Stimulated activated CD8-positive, alpha-beta memory T cell treated with anti-CD3 and anti-CD28 coated beads, Interleukin-12 subunit alpha, Interleukin-12 subunit beta, amount 100 ng/mL, for 24 hours (primary cell): Measurements from ENCODE around the gene CEP20.
"Not testable (repeated sequence)": the region's sequence is repeated elsewhere in the genome, so short reads cannot be mapped to it uniquely, and the experiment has no call there.

Experiments
- DNase-seq: peaks from one replicate; pipeline ENCODE4 v3.0.0-alpha.2; 2020; ENCODE audit errors: extremely low read depth

CEP20 gene, protein sequence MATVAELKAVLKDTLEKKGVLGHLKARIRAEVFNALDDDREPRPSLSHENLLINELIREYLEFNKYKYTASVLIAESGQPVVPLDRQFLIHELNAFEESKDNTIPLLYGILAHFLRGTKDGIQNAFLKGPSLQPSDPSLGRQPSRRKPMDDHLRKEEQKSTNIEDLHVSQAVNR

DNA sequence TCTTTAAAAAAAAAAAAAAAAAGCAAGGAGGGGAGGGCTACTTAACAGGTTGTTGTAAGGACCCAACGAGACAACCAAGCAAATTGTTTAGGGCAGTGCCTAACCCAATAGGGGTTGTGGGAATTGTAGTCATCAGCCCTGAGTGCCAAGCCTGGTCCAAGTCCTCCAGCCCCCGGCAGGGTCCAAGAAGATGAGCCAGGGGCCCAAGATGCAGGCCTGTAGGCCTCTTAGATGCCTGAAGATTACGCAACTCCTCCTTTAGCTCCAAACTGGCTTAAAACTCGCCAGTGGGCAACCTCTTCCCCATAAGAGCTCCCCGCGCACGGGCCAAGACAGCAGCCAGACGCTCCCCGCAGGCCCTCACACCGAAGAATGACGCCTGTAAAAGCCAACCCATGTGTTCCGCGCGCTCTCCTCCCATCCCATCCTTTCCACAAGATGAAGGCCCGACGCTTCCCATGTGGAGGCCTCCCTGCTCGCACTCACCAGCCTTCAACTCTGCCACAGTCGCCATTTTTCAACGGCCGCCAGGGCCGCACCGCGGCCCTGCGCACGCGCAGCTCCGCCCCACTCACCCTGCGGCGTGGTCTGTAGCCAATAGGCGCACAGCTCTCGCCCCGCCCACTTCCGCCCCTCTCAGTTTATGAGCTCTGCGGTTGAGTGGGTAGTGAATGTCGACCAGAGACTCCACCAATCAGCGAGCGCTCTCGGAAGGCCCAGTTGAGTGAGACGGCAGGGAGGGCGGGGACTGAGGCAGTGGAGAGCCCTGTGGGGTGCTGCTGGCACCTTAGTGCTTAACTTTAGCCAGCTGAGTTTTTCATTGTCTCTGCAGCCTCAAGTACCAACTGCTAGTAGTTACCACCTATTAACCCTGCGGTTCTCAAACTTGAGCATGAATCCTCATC is at the start of gene CEP20:
TSS of gene CEP20 (minus strand) at position 532 of the 905 bp plus-strand sequence. CDS start at position 514, 18 bp downstream.
- DNase-seq: peak; percentile 99

DNA sequence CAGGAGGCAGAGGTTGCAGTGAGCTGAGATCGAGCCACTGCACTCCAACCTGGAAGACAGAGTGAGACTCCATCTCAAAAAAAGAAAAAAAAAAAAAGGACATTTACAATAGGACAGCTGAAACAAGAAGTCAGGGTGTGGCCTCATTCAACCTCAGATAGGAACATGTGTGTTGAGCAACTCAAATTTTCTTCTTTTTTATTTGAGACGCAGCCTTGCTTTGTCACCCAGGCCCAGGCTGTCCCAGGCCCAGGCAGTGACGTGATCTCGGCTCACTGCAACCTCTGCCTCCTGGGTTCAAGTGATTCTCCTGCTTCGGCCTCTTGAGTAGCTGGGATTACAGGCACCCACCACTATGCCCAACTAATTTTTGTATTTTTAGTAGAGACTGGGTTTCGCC is 48.4 kb upstream of the CEP20 start:
- DNase-seq: not testable (repeated sequence)

DNA sequence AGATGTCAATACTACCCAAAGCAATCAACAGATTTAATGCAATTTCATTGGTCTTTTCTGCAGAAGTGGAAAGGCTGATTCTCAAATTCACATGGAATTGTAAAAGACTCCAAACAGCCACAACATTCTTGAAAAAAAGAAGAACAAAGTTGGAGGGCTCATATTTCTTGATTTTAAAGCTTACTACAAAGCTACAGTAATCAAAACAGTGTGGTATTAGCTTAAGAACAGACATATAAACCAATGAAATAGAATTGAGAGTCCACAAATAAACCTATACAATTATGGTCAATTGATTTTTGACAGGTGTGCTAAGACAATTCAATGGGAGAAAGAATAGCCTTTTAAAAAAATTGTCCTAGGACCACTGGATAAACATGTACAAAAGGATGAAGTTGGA is 46.6 kb upstream of the CEP20 start:
- no peak for DNase-seq

DNA sequence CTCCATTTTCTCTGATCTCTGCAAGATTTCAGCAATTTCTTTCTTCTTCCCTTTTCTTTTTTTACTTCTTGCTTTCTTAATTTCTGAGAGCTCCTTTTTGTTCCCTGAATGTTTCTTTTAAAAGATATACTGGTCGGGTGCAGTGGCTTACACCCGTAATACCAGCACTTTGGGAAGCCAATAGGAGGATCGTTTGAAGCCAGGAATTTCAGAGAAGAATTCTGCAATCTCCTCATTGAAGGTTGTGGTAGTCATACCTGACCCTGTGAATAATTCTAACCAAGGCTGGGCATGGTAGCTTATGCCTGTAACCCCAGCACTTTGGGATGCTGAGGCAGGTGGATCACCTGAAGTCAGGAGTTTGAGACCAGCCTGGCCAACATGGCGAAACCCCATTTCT is 45.4 kb upstream of the CEP20 start:
- no peak for DNase-seq

DNA sequence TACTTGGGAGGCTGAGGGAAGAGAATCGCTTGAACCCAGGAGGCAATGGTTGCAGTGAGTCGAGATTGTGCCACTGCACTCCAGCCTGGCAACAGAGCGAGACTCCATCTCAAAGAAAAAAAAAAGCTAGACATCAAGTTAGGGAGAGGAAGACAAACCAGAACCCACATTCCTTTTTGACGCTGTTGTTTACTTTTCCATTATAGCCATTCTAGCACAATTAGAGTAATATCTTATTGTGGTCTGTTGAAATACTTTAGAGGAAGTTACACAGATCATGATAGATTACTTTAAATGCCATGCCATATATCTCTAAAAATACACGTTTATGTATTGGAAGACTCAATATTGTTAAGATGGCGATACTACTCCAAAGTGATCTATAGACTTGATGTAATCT is 44.5 kb upstream of the CEP20 start:
- DNase-seq: no peak

DNA sequence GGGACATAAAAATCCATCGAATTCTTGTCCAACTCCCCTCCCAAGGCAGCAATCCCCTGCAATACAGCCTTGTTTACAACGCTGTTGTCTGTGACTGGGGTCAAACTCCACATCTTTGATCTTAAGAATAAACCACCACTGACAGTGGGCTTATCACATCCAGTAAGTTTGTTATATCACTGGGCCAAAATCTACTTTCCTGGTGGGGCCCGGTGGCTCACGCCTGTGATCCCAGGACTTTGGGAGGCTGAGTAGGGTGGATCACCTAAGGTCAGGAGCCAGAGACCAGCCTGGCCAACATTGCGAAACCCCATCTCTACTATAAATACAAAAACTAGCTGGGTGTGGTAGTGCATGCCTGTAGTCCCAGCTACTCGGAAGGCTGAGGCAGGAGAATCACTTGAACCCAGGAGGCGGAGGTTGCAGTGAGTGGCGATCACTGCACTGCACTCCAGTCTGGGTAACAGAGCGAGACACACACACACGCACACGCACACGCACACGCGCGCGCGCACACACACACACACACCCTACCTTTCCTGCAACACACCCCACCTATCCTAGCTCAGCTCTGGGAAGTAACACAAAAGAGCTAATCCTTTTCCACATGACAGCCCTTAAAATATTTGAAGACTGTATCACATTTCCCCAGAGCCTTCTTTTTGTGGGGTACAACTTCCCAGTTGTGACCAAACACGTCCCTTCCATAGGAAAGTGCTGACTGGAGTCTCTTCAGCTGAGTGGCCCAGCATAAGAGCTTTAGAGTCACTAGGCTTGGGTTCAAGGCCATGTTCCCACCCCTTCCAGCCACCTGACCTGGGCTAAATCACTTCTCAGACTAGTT is 40.1 kb upstream of the CEP20 start:
- DNase-seq: no peak

DNA sequence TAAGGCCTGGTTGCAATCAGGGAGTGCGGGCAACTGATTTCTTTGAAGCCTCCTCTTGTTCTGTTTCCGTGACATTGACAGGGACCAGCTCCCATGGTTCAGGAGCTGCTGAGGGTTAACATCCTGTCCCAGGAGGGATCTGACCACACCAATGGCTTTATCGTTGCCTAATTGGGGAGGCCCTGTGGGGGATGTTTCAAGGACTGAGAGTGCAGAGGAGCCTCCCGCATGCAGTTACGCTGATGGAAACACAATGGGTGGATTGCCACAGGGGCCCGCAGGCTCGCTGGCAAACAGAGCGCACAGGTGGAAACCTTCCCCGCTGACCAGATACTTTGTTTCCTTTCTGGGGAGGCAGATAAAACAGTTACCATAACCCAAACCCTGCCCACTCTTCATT is 37.2 kb upstream of the CEP20 start:
- no peak for DNase-seq

DNA sequence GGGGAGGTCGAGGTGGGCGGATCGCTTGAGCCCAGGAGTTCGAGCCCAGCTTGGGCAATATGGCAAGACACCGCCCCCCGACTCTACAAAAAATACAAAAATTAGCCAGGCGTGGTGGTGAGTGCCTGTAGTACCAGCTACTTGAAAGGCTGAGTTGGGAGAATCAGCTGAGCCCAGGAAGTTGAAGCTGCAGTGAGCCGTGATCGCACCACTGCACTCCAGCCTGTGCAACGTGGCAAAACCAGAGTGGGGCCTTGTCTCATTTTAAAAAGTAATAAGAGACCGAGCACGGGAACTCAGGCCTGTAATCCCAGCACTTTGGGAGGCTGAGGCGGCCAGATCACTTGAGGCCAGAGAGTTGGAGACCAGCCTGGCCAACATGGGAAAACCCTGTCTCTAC is 36.6 kb upstream of the CEP20 start:
- no peak for DNase-seq

DNA sequence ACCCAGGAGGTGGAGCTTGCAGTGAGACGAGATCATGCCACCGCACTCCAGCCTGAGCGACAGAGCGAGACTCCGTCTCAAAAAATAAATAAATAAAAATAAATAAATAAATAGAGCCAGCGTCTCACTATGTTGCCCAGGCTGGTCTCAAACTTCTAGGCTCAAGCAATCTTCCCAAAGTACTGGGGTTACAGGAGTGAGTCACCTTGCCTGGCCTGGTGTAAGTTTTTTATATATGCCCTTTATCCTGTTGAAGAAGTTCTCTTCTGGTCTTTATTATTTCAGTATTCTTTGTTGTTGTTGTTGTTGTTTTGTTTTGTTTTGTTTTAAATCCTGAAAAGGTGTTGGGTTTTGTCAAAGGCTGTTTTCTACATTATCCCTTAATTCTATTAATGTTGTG is 30.9 kb upstream of the CEP20 start:
- no peak for DNase-seq

DNA sequence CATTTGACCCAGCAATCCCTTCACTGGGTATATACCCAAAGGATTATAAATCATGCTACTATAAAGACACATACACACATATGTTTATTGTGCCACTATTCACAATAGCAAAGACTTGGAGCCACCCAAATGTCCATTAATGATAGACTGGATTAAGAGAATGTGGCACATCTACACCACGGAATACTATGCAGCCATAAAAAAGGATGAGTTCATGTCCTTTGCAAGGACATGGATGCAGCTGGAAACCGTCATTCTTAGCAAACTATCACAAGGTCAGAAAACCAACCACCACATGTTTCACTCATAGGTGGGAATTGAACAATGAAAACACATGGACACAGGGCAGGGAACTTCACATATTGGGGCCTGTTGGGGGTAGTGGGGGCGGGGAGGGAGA is 29.9 kb upstream of the CEP20 start:
- not testable (repeated sequence) for DNase-seq

DNA sequence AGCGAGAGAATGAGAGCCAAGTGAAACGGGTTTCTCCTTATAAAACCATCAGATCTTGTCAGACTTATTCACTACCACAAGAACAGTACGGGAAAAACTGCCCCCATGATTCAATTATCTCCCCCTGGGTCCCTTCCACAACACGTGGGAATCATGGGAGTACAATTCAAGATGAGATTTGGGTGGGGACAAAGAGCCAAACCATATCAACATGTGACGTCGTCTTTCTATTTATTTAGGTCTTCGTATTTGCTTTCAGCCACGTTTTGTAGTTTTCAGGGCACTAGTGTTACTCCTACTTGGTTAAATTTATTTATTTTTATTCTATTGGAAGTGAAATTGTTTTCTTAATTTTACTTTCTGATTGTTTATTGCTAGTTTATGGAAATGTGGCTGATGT is 27.9 kb upstream of the CEP20 start:
- DNase-seq: no peak

DNA sequence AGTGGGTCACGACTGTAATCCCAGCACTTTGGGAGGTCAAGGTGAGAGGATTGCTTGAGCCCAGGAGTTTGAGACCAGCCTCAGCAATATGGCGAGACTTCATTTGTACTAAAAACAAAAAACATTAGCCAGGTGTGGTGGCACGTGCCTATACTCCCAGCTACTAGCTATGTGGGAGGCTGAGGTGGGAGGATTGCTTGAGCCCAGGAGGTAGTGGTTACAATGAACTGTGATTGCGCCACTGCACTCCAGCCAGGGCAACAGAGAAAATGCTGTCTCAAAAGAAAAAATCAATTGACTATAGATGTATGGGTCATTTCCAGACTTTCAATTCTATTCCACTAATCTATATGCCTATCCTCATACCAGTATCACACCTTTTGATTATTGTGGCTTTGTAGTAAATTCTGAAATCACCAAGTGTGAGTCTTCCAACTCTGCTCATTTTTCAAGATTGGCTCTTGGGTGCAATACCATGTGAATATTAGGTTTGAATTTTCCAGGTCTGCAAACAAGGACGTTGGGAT is 27.2 kb upstream of the CEP20 start:
- DNase-seq: no peak

DNA sequence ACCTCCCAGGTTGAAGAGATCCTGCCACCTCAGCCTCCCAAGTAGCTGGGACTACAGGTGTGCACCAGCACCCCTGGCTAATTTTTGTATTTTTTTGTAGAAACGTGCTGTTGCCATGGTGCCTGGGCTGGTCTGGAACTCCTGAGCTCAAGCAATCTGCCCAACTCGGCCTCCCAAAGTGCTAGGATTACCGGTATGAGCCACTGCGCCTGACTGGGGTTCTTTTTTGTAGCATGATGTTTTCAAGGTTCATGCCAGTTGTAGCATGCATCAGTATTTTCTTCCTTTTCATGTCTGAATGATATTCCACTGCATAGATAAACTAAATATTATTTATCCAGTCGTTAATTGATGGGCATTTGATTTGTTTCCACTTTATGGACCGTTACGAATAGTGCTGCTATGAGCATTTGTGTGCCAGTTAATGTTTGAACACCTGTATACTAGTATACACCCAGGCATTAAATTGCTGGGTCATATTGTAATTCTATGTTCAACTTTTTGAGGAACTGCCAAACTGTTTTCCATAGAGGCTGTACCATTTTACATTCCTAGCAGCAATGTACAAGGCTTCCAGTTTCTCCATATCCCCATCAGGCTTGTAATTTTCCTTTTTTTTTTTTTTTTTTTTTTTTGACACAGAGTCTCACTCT is 24.8 kb upstream of the CEP20 start:
- DNase-seq: no peak

DNA sequence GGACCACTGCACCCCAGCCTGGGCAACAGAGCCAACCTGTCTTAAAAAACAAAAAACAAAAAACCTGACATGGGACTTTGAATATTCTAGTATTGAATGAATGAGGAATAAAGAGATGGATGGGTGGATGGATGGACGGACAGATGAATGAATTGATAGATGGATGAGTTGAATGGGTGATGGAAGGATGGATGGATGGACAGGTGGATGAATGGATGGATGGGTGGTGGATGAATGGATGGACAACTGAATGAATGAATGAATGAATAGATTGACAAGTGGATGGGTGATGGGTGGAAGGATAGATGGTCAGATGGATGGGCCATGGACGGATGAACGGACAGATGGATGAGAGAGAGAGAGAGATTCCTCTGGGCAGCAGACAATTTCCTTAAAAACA is 22.8 kb upstream of the CEP20 start:
- DNase-seq: no peak

DNA sequence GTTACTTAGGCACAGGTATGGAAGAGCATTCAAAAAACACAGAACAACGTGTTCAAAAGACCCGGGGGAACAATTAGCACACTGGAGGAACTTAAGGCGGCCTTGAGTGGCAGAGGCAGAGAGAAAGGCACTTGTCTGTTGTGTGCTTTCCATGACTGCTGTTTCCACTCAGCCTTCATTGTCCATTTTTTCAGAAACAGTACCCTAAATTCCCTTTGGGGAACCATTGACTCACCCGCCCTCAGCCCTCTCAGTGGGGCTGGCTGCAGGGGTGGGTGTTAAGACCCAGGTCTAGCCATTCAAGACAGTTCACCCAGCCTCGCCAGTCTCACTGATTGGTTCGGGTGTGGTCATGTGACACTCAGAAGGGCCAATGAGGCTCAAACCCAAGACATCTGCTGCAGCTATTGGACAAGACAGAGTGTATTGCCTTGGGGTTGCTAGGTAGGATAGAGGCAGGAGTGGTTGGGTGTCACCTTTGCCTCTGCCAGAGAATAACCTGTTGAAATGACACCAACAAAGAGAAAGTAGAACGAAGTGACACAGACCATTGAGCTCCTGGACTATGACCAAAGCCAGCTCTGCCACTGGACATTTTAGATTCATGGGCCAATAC is 19.6 kb upstream of the CEP20 start:
- DNase-seq: no peak

DNA sequence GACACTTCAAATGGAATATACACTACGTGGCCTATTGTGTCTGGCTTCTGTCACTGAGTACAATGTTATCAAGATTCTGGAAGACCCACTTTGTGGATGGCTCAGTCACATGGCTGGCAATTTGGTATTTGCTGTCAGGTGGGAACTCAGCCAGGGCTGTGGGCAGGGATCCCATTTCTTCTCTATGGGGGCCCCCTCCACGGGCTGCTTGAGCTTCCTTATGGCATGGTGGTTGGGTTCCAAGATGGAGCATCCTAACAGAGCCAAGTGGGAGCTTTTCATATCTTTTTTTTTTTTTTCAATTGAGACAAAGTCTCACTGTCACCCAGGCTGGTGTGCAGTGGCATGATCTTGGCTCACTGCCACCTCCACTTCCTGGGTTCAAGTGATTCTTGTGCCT is 18.0 kb upstream of the CEP20 start:
- DNase-seq: no peak

DNA sequence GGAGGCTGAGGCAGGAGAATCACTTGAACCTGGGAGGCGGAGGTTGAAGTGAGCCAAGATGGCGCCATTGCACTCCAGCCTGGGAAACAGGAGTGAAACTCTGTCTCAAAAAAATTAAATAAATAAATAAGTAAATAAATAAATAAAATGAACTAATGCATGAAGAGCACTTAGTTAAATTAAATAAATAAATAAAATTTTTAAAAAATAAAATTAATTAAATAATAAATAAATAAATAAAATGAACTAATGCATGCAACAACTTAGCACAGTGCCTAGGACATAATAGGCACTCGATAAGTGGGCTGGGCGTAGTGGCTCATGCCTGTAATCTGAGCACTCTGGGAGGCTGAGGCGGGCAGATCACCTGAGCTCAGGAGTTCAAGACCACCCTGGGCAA is 15.6 kb upstream of the CEP20 start:
- DNase-seq: no peak

DNA sequence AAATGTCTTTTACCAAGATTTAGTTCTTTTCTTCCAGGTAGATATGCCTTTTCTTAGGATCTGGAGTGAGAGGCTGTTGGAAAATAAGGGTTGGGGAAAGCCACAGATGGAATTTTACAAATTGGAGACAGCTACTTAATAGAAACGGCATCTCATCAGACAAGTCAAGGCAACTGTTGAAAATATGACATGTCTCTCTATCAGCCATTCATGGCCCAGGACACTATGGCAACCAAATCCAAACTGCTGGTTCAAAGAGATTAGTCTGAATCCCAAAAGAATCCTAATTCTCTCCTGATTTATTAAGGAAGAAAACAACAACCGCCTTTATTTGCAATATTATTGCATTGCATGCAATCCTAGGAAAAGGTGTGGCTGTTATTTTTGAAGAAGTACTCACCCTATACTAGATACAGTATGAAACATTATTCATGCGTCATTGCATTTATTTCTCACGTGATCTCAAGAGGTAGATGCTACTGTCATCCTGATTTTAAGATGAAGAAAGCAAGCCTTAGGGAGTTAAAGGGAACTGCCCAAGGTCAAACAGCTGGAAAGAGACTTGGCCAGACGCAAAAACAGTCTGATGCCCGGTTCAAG is 12.6 kb upstream of the CEP20 start:
- no peak for DNase-seq

DNA sequence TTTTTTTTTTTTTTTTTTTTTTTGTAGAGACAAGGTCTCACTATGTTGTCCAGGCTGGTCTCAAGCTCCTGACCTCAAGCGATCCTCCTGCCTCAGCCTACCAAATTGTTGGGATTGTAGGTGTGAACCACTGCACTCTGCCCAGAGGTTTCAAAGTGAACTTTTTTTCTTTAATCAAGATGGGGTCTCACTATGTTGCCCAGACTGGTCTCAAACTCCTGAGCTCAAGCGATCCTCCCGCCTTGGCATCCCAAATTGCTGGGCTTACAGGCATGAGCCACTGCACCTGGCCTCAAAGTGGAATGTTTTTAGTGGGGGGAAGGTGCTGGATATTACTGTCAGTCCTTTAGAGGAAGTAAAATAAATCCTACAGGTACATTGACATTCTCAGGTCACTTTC is 12.0 kb upstream of the CEP20 start:
- DNase-seq: no peak

DNA sequence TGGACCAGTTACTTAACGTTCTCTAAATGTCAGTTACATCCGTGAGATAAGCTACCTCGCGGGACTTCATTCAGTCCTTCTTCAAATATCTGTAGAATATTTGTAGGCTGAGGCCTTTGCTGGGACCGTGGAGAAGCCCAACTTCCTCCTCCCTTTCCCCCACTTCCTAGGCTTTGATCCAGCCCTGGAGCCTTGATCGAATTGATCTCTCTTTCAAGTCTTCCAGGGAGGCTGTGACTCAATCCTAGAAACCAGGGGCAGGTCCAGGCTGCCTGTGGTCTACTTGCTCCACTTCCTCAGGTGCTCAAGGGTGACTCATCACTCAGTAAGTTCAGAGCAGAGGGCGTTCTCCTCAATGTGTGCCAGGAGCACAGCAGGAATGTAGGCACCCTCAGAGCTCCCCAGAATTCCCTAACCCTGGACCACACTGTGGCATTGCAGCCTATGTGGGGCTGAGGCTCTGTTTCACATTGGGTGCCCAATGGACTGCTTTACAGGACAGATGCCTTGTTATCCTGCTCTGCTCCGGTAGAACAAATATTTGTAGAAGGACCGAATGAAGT is 11.2 kb upstream of the CEP20 start:
- DNase-seq: no peak

DNA sequence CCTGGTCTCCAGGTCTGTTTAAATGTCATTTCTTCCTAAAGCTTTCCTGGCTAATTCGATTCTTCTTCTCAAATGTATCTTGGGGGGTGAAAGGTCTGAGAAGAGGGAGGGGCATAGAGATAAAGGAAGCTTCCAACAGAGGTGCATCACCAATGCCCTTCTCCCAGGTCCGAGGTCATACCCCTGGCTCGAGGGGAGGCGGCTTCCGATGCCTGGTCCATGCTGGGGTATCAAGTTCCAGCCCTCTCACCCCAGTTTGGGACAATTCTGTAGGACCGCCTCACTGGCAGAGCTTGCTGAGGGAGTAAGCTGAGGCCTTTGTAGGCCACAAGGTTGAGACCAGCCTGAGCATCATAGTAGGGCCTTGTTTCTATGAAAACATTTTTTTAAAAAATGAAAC is 10.3 kb upstream of the CEP20 start:
- no peak for DNase-seq
